ENCODE measurements around the gene OR2T33. TPM values are rescaled to one million over a fixed set of nuclear protein-coding genes. Genes with fewer than 3 reads are reported as not detected.
"Not testable (repeated sequence)": the region's sequence is repeated elsewhere in the genome, so short reads cannot be mapped to it uniquely, and the experiment has no call there.

The OR2T33 gene
- total and polyA plus RNA-seq, 2 donors (not counting 3 experiments of a cell fraction or from before 2014, with no cell fraction given), result not detected

GRCh38 chr1:248268178-248268577 is 9.6 kb downstream of the OR2T33 start:
- no peaks in the 10 kb centered on the region for H3K27me3 ChIP-seq (ENCODE audit: control insufficient read depth in 2 of 2, insufficient read depth in 2 of 2, low read length in 2 of 2)
- no peaks in the 10 kb centered on the region for H3K9me3 ChIP-seq (replicated peaks; ENCODE audit: control insufficient read depth, insufficient read depth, low read length)
- no peak overlapping the region for H3K4me2 ChIP-seq (ENCODE audit: insufficient read depth, low read length)
- no peaks in the 10 kb centered on the region for H3K79me2 ChIP-seq (ENCODE audit: control insufficient read depth, insufficient read depth, low read length)
- DNase-seq (ENCODE audit: low read depth, low spot score) (no peak), FAIRE-seq (no peak)
- ChIA-PET CTCF (no interaction called here), POLR2A (no interaction called here)
- dilution Hi-C loops (cut with MboI; ENCODE audit: extremely low pct_ligation_motif_present, low sequenced_read_pairs) (no loop called here), intact Hi-C loops (cut with micrococcal nuclease) (no loop called here)
- no TSS peak for BruUV-seq (replicated peaks)
- H4K20me1 ChIP-seq (replicated peaks; ENCODE audit: control insufficient read depth, extremely low read depth, insufficient read depth, low read length), result no peaks in the 10 kb centered on the region
- no peaks in the 10 kb centered on the region for H3K9me1 ChIP-seq (replicated peaks; ENCODE audit: control insufficient read depth, extremely low read depth, insufficient read depth, low read length)
- no peak for TF ChIP-seq GATA2 (IDR thresholded peaks at IDR 0.05; ENCODE audit: insufficient read depth, insufficient read length, low read depth, low read length)
- no peak for TF ChIP-seq CTCF (IDR thresholded peaks at IDR 0.05; ENCODE audit: extremely low read depth in 1 of 2, insufficient read depth in 1 of 2, low read depth in 1 of 2, low read length in 2 of 2)
- no peak for TF ChIP-seq EZH2 (IDR thresholded peaks at IDR 0.05; ENCODE audit: borderline replicate concordance, low read depth, low read length, severe bottlenecking)
- TF ChIP-seq JUN (IDR thresholded peaks at IDR 0.05; ENCODE audit: borderline replicate concordance, insufficient read depth, insufficient read length, low read depth), result no peak
- no peak for TF ChIP-seq FOS (IDR thresholded peaks at IDR 0.05; ENCODE audit: borderline replicate concordance, insufficient read depth, low read length)
- no peak for TF ChIP-seq POLR2AphosphoS5 (IDR thresholded peaks at IDR 0.05; ENCODE audit: insufficient read depth, low read depth, low read length)
- TF ChIP-seq MYC (IDR thresholded peaks at IDR 0.05; ENCODE audit: low read depth, low read length), result no peak
- TF ChIP-seq, protein P1, sequence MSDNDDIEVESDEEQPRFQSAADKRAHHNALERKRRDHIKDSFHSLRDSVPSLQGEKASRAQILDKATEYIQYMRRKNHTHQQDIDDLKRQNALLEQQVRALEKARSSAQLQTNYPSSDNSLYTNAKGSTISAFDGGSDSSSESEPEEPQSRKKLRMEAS (IDR thresholded peaks at IDR 0.05; ENCODE audit: insufficient read depth, insufficient read length), result no peak
- no peak for TF ChIP-seq POLR2A (IDR thresholded peaks at IDR 0.05; ENCODE audit: low read depth, low read length)
- H3K9ac ChIP-seq (replicated peaks; ENCODE audit: extremely low read depth, insufficient read depth, low read length), result no peak overlapping the region
- no peak overlapping the region for H2AFZ ChIP-seq (ENCODE audit: low read depth, low read length)
- no peak overlapping the region for H3K27ac ChIP-seq (ENCODE audit: insufficient read depth, low read depth, low read length)
- no peaks in the 10 kb centered on the region for H3K36me3 ChIP-seq (ENCODE audit: control insufficient read depth in 2 of 2, extremely low read depth in 1 of 2, insufficient read depth in 2 of 2, low read length in 2 of 2)
- no peak overlapping the region for H3K4me3 ChIP-seq (replicated peaks in 1 of 3; ENCODE audit: insufficient read depth in 1 of 3, low read depth in 1 of 3, low read length in 3 of 3)
- H3K4me1 ChIP-seq (ENCODE audit: control insufficient read depth, extremely low read depth, insufficient read depth, low read length), result no peaks in the 10 kb centered on the region

- H3K27ac ChIP-seq (ENCODE audit: insufficient read depth, low read depth, low read length); H3K9me3 ChIP-seq (replicated peaks; ENCODE audit: control insufficient read depth, insufficient read depth, low read length); FAIRE-seq; BruUV-seq (replicated peaks); H3K36me3 ChIP-seq (ENCODE audit: control insufficient read depth in 2 of 2, extremely low read depth in 1 of 2, insufficient read depth in 2 of 2, low read length in 2 of 2); H3K9me1 ChIP-seq (replicated peaks; ENCODE audit: control insufficient read depth, extremely low read depth, insufficient read depth, low read length); POLR2A ChIA-PET; H3K79me2 ChIP-seq (ENCODE audit: control insufficient read depth, insufficient read depth, low read length); H3K4me2 ChIP-seq (ENCODE audit: insufficient read depth, low read length); CTCF ChIA-PET; intact Hi-C loops (cut with micrococcal nuclease); dilution Hi-C loops (cut with MboI; ENCODE audit: extremely low pct_ligation_motif_present, low sequenced_read_pairs); H3K4me1 ChIP-seq (ENCODE audit: control insufficient read depth, extremely low read depth, insufficient read depth, low read length); DNase-seq (ENCODE audit: low read depth, low spot score); H2AFZ ChIP-seq (ENCODE audit: low read depth, low read length); H3K9ac ChIP-seq (replicated peaks; ENCODE audit: extremely low read depth, insufficient read depth, low read length); H4K20me1 ChIP-seq (replicated peaks; ENCODE audit: control insufficient read depth, extremely low read depth, insufficient read depth, low read length); H3K27me3 ChIP-seq (ENCODE audit: control insufficient read depth in 2 of 2, insufficient read depth in 2 of 2, low read length in 2 of 2); H3K4me3 ChIP-seq (replicated peaks in 1 of 3; ENCODE audit: insufficient read depth in 1 of 3, low read depth in 1 of 3, low read length in 3 of 3): not testable (repeated sequence)
These were observed 18.5 kb downstream of the OR2T33 start for GRCh38 chr1:248259309-248259708.
